ENCODE data around the gene ODF4.
"Not testable (repeated sequence)": the region's sequence is repeated elsewhere in the genome, so short reads cannot be mapped to it uniquely, and the experiment has no call there.

ODF4 gene

DNA sequence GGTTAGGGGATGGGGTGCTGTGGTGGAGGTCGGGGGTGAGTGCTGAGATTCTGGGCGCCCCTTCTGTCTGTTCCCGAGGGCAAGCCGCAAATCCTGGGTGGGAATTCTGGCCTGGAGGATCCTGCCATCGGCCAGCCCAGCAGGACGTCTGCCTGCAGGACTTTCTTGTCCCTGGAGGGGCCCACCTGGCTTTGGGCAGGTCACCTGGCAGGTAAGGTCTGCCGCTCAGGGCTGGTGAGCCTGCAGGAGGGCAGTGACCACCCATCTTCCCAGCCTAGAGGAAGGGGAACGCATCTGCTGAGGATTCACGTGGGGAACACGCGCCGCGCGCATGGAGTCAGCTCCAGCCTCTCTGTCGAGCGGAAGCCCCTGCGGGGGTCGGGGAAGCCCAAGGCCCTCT is 52.6 kb downstream of the ODF4 start:
- Histone ChIP-seq H3K9me3 (ENCODE audit: control insufficient read depth, low read length) (no peaks in the 10 kb centered on the region), H2AK5ac (ENCODE audit: low read length, severe bottlenecking) (no peak overlapping the region), H3K4me1 (ENCODE audit: control insufficient read depth, insufficient read depth, low read depth, low read length) (peaks cover 18% of the 10 kb centered on the region), H3K9ac (ENCODE audit: low read length) (no peak overlapping the region), H3K79me1 (replicated peaks; ENCODE audit: low read length, poor library complexity, severe bottlenecking) (no peaks in the 10 kb centered on the region), H3K4me3 (ENCODE audit: insufficient read depth in 1 of 2, low read depth in 1 of 2, low read length in 2 of 2) (no peak overlapping the region), H3K14ac (ENCODE audit: low read length in 2 of 2) (no peak overlapping the region), H3K23ac (ENCODE audit: low read length in 2 of 2) (no peak overlapping the region), H3K27ac (ENCODE audit: low read length, poor library complexity, severe bottlenecking) (no peak overlapping the region), H3K4ac (ENCODE audit: low read depth in 1 of 2, low read length in 2 of 2) (no peak overlapping the region), H3K4me2 (ENCODE audit: low read length, poor library complexity, severe bottlenecking) (no peak overlapping the region), H3K18ac (ENCODE audit: low read depth in 1 of 2, low read length in 2 of 2) (no peak overlapping the region), H2BK5ac (ENCODE audit: low read depth, low read length, poor library complexity, severe bottlenecking) (no peak overlapping the region), H3K27me3 (ENCODE audit: control insufficient read depth in 1 of 2, insufficient read depth in 1 of 2, low read length in 2 of 2) (peaks cover 17 to 45% of the 10 kb centered on the region in 2 experiments), H3K36me3 (ENCODE audit: control insufficient read depth in 1 of 2, insufficient read depth in 2 of 2, low read depth in 1 of 2, low read length in 2 of 2) (peaks cover 0 to 4% of the 10 kb centered on the region in 2 experiments), H4K8ac (ENCODE audit: low read length) (no peak overlapping the region), H2BK120ac (ENCODE audit: low read depth, low read length) (no peak overlapping the region), H2BK12ac (ENCODE audit: low read length in 2 of 2) (no peak overlapping the region), H2BK15ac (ENCODE audit: low read depth, poor library complexity, severe bottlenecking) (no peak overlapping the region), H2AFZ (ENCODE audit: low read depth, low read length) (no peak overlapping the region), H4K91ac (ENCODE audit: low read length) (no peak overlapping the region)
- 81% methylated on average over 18 of the region's 18 CpGs for WGBS
- no peak for DNase-seq

DNA sequence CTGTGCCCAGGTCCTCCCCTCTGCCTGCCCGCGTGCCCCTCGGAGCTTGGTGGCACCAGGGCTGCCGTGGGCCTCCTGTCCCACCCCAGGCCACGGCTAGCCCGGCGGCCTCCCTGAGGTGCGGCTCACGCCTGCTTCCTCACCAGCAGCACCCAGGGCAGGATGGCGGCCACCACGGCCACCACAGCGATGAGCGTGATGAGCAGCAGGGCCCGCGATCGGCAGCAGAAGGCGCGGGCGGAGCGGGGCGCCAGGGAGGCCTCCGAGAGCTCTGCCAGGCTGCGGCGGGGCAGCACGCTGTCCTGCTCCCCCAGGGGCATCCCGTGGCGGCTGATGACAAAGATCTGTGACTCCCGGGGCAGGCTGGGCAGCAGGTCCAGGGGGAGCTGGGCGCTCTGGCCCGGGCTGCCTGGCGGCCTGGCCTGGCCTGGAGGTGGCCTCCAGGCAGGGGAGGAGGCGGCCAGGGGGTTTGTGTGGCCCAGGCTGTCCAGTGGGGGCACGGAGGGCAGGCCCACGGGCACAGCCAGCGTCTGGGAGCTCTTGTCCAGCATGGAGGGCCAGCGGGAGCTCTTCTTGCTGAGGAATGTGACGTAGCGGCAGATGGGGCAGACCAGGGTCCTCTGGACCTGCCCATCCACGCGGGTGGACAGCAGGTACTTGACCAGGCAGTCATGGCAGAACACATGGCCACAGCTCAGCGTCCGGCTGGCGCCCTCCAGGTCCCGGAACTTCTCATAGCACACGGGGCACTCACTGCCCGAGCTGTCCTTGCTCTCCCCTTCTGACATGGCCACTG is 53.2 kb downstream of the ODF4 start:
- Histone ChIP-seq H3K36me3 (ENCODE audit: control insufficient read depth in 1 of 2, insufficient read depth in 2 of 2, low read depth in 1 of 2, low read length in 2 of 2) (peaks cover 0 to 4% of the 10 kb centered on the region in 2 experiments), H2BK120ac (ENCODE audit: low read depth, low read length) (no peak overlapping the region)

DNA sequence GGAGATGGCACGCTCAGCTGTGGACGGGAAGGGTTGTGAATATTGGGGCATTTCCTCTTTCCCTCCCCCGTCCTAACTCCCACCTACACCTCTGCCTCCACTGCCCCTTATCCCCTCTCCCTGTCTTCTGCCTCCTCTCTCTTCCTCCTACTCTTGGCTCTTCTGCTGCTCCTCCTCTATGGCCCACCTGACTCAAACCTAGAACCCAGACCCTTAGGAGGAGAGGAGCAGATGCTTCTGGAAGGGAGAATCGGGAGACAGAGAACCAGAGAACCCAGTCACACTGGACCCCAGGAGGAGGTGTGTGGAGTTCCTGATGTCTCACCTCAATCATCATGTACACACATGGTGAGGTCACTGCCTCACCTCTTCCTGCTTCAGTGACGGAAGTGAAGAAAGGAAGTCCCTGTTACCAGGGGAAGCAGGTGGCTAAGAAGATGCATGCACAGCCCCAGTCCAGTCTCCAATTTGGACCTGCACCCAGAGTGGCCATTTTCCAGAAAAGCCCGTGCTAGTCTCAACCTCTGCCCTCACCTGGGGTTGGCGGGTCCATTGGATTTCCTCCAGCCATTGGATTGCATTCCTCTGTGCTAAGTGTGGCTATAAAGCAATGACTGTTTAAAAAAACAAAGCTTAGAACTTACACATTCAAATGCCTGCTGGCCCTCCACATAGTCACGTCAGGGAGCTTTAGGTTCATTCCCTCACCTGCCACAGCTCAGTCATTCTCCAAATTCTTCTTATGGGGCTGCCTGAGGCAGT is 54.0 kb downstream of the ODF4 start:
- H3K79me1 ChIP-seq (replicated peaks; ENCODE audit: low read length, poor library complexity, severe bottlenecking) = no peaks in the 10 kb centered on the region
- H2BK15ac ChIP-seq (ENCODE audit: low read depth, poor library complexity, severe bottlenecking) = no peak overlapping the region
- no peak overlapping the region for H4K91ac ChIP-seq (ENCODE audit: low read length)
- H3K4me2 ChIP-seq (ENCODE audit: low read length, poor library complexity, severe bottlenecking) = no peak overlapping the region
- peaks cover 0 to 4% of the 10 kb centered on the region in 2 experiments for H3K36me3 ChIP-seq (ENCODE audit: control insufficient read depth in 1 of 2, insufficient read depth in 2 of 2, low read depth in 1 of 2, low read length in 2 of 2)
- H3K9ac ChIP-seq (ENCODE audit: low read length) = no peak overlapping the region
- H3K23ac ChIP-seq (ENCODE audit: low read length in 2 of 2) = no peak overlapping the region
- H3K4me1 ChIP-seq (ENCODE audit: control insufficient read depth, insufficient read depth, low read depth, low read length) = peaks cover 20% of the 10 kb centered on the region
- H2BK120ac ChIP-seq (ENCODE audit: low read depth, low read length) = no peak overlapping the region
- no peak overlapping the region for H2BK12ac ChIP-seq (ENCODE audit: low read length in 2 of 2)
- no peak overlapping the region for H3K18ac ChIP-seq (ENCODE audit: low read depth in 1 of 2, low read length in 2 of 2)
- H2AK5ac ChIP-seq (ENCODE audit: low read length, severe bottlenecking) = no peak overlapping the region
- H3K4me3 ChIP-seq (ENCODE audit: insufficient read depth in 1 of 2, low read depth in 1 of 2, low read length in 2 of 2) = no peak overlapping the region
- H4K8ac ChIP-seq (ENCODE audit: low read length) = no peak overlapping the region
- peaks cover 26 to 59% of the 10 kb centered on the region in 2 experiments for H3K27me3 ChIP-seq (ENCODE audit: control insufficient read depth in 1 of 2, insufficient read depth in 1 of 2, low read length in 2 of 2)
- no peak for DNase-seq
- no peak overlapping the region for H3K27ac ChIP-seq (ENCODE audit: low read length, poor library complexity, severe bottlenecking)
- H3K4ac ChIP-seq (ENCODE audit: low read depth in 1 of 2, low read length in 2 of 2) = no peak overlapping the region
- H3K14ac ChIP-seq (ENCODE audit: low read length in 2 of 2) = no peak overlapping the region
- no peak overlapping the region for H2AFZ ChIP-seq (ENCODE audit: low read depth, low read length)
- no peaks in the 10 kb centered on the region for H3K9me3 ChIP-seq (ENCODE audit: control insufficient read depth, low read length)
- 75% methylated on average over 4 of the region's 8 CpGs for WGBS
- H2BK5ac ChIP-seq (ENCODE audit: low read depth, low read length, poor library complexity, severe bottlenecking) = no peak overlapping the region

More for the DNA sequence above, 53.2 kb downstream of the ODF4 start:
- no peak overlapping the region for H3K4me2 ChIP-seq (ENCODE audit: low read length, poor library complexity, severe bottlenecking)
- no peak overlapping the region for H3K23ac ChIP-seq (ENCODE audit: low read length in 2 of 2)
- H3K4me3 ChIP-seq (ENCODE audit: insufficient read depth in 1 of 2, low read depth in 1 of 2, low read length in 2 of 2) = no peak overlapping the region
- WGBS = 95% methylated on average over 46 of the region's 46 CpGs
- H4K8ac ChIP-seq (ENCODE audit: low read length) = no peak overlapping the region
- H3K27ac ChIP-seq (ENCODE audit: low read length, poor library complexity, severe bottlenecking) = no peak overlapping the region
- H3K9me3 ChIP-seq (ENCODE audit: control insufficient read depth, low read length) = no peaks in the 10 kb centered on the region
- no peak overlapping the region for H2BK15ac ChIP-seq (ENCODE audit: low read depth, poor library complexity, severe bottlenecking)
- no peak overlapping the region for H4K91ac ChIP-seq (ENCODE audit: low read length)
- H2AK5ac ChIP-seq (ENCODE audit: low read length, severe bottlenecking) = no peak overlapping the region
- H3K79me1 ChIP-seq (replicated peaks; ENCODE audit: low read length, poor library complexity, severe bottlenecking) = no peaks in the 10 kb centered on the region
- H3K9ac ChIP-seq (ENCODE audit: low read length) = no peak overlapping the region
- no peak overlapping the region for H3K18ac ChIP-seq (ENCODE audit: low read depth in 1 of 2, low read length in 2 of 2)
- DNase-seq = no peak
- peaks cover 20% of the 10 kb centered on the region for H3K4me1 ChIP-seq (ENCODE audit: control insufficient read depth, insufficient read depth, low read depth, low read length)
- H2BK12ac ChIP-seq (ENCODE audit: low read length in 2 of 2) = no peak overlapping the region
- H3K14ac ChIP-seq (ENCODE audit: low read length in 2 of 2) = no peak overlapping the region
- no peak overlapping the region for H2BK5ac ChIP-seq (ENCODE audit: low read depth, low read length, poor library complexity, severe bottlenecking)
- no peak overlapping the region for H2AFZ ChIP-seq (ENCODE audit: low read depth, low read length)
- no peak overlapping the region for H3K4ac ChIP-seq (ENCODE audit: low read depth in 1 of 2, low read length in 2 of 2)
- H3K27me3 ChIP-seq (ENCODE audit: control insufficient read depth in 1 of 2, insufficient read depth in 1 of 2, low read length in 2 of 2) = peaks cover 23 to 51% of the 10 kb centered on the region in 2 experiments

DNA sequence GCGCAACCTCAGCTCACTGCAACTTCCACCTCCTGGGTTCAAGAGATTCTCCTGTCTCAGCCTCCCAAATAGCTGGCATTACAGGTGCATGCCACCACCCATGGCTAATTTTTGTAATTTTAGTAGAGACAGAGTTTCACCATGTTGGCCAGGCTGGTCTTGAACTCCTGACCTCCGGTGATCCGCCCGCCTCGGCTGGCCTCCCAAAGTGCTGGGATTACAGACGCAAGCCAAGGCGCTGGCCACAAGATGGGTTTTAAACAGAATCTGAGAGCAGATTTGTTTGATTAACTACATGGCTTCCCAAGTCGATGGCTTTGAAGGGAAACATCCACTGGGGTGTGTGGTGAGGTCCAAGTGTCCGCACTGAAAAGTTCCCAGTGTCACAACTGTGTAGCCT is 54.9 kb downstream of the ODF4 start:
- DNase-seq; H2BK5ac ChIP-seq (ENCODE audit: low read depth, low read length, poor library complexity, severe bottlenecking); H3K23ac ChIP-seq (ENCODE audit: low read length in 2 of 2); H3K36me3 ChIP-seq (ENCODE audit: control insufficient read depth in 1 of 2, insufficient read depth in 2 of 2, low read depth in 1 of 2, low read length in 2 of 2); H4K91ac ChIP-seq (ENCODE audit: low read length); H3K79me1 ChIP-seq (replicated peaks; ENCODE audit: low read length, poor library complexity, severe bottlenecking); H2AK5ac ChIP-seq (ENCODE audit: low read length, severe bottlenecking); H3K27ac ChIP-seq (ENCODE audit: low read length, poor library complexity, severe bottlenecking); H3K4me2 ChIP-seq (ENCODE audit: low read length, poor library complexity, severe bottlenecking); H3K4ac ChIP-seq (ENCODE audit: low read depth in 1 of 2, low read length in 2 of 2); H2BK12ac ChIP-seq (ENCODE audit: low read length in 2 of 2); H3K14ac ChIP-seq (ENCODE audit: low read length in 2 of 2); H3K9ac ChIP-seq (ENCODE audit: low read length); H3K9me3 ChIP-seq (ENCODE audit: control insufficient read depth, low read length); H2BK120ac ChIP-seq (ENCODE audit: low read depth, low read length); H3K4me3 ChIP-seq (ENCODE audit: insufficient read depth in 1 of 2, low read depth in 1 of 2, low read length in 2 of 2); H4K8ac ChIP-seq (ENCODE audit: low read length); H3K18ac ChIP-seq (ENCODE audit: low read depth in 1 of 2, low read length in 2 of 2); H2BK15ac ChIP-seq (ENCODE audit: low read depth, poor library complexity, severe bottlenecking); H2AFZ ChIP-seq (ENCODE audit: low read depth, low read length): not testable (repeated sequence)
- peaks cover 20% of the 10 kb centered on the region for H3K4me1 ChIP-seq (ENCODE audit: control insufficient read depth, insufficient read depth, low read depth, low read length)
- H3K27me3 ChIP-seq (ENCODE audit: control insufficient read depth in 1 of 2, insufficient read depth in 1 of 2, low read length in 2 of 2) = peaks cover 30 to 67% of the 10 kb centered on the region in 2 experiments
- 80% methylated on average over 8 of the region's 9 CpGs for WGBS
